GM18526 (cell line): ENCODE data around the gene RAB31.

Source experiments
- POLR2A ChIP-seq: IDR thresholded peaks from 3 replicates; pipeline ENCODE4 v1.6.1; 2011; ENCODE audit not compliant: insufficient read length; ENCODE audit errors: extremely low read depth

RAB31 gene

GRCh38 chr18:9716780-9717563 lies 8.9 kb downstream of the RAB31 start:
- TF ChIP-seq POLR2A: no peak

DNA sequence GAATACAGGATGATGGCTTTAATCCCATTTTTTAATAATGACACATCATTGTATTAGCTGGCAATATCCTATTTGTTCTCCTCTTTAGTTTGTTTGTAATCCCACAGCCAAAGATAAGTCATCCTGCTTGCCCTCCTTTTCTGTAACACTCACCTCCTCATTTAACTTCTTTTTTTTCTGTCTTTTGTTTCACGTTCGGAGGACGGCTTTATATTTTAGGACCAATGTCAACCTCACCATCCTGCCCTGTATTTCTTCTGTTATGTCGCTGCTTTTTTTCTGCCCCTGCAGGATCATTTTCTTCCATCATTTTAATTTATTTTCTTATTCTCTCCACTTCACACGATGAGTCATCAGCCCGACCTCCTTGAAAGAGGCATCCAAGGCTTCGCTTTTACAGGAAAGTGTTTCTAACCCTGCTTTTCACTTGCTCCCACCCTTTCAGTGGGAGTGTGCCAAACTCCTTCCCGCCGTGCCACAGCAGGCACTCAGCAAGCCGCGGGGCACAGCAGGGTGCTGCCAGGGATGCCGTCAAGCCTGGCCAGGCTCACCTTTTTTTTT lies 11.4 kb downstream of the RAB31 start:
- no peak for TF ChIP-seq POLR2A

DNA sequence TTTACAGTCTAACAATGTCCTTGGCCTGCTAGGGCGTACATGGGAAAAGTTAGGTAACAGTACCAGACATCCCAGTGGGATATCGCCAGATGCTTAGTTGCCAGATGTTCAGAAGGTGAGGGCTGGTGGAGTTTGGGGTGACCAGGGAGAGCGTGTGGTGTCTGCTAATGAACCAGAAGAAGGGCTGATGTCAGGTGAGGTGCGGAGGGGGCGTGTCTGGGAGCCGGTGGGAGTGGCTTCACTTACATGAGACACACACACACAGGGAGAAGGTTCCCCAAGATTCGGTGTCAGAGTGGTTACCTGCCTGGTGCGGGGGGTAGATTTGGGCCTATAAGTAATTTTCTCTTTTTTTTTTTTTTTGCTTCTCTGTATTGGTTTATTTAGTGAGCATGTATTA lies 12.2 kb downstream of the RAB31 start:
- TF ChIP-seq POLR2A: no peak

DNA sequence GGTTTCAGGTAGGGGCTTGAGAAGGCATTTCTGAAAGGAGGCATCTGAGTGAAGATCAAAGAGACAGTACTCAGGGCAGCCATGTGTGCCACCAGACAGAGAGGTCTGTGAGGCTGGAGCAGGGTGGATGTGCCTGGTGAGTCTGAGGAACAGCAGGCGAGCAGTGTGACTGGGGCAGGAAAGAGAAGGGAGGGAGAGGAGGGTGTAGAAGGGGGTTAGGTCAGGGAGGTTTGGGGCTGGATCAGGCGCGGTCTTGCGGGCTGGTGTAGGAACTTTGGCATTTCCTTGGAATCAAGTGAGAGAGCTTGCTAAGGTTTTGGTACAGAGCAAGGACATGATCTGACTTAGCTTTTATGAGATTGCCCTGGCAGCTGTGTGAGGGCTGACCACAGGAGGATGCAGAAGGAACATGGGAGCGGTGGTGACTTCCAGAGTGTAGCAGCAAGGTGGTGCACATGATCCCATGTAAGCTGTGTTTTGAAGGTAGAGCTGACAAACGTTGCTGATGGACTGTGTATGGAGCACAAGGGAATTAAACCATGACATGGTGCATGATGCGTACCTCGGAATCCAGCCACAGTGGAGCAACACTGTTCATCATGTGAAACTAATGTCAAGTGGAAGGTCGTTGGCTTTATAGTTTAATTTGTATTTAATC lies 13.9 kb downstream of the RAB31 start:
- TF ChIP-seq POLR2A: no peak

- no peak for TF ChIP-seq POLR2A
Observed at GRCh38 chr18:9722691-9723090, 14.6 kb downstream of the RAB31 start.

DNA sequence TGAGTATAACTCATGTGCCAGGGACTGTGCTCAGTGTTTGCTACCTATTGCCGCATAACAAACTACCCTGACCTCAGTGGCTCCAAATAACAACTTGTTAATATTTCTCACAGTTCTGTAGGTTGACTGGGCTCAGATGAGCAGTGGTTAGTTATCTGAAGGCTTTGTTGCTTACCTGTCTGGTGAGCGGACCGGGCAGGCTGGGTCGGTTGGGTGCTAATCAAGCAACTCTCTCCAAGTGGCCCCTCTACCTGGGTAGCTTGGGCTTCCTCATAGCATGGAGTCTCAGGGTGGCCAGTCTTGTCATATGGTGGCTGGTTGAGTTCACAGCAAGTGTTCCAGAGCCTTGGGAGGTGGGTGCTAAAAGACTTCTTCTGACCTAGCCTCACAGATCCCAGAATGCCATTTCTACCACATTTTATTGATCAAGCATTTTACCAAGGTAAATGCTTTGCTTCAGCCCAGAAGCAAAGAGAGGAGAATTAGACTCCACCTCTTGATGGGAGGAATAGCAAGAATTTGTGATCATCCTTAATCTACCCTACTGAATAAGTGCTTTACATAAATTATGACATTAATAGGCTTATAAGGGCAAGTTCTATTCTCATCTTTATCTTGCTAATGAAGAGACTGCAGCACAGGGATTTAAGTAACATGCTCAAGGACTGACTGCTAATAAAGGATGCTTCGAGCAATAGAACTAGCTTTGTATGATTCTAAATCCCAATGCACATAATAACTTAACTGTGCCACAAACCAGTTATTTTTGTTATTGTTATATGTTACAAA lies 16.9 kb downstream of the RAB31 start:
- TF ChIP-seq POLR2A: no peak

DNA sequence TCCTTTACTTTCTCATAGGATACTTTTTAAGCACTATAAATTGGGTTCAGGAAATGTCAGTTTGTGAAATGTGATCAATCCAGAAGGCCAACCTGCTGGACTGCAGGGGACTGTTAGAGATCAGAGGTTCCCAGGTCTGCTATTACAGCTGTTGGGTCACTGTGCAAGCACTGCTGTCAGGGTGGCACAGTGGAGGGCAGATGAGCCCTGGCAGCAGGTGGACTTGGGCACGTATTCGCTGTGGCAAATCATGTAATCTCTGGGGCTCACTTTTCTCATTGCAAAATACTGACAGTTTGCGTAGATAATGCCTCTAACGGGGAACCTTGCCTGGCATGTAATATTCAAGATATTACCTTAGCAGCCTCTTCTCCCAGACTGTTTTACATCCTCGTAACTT lies 18.1 kb downstream of the RAB31 start:
- TF ChIP-seq POLR2A: no peak

- TF ChIP-seq POLR2A: no peak
Observed at GRCh38 chr18:9726936-9727335, 18.8 kb downstream of the RAB31 start.

DNA sequence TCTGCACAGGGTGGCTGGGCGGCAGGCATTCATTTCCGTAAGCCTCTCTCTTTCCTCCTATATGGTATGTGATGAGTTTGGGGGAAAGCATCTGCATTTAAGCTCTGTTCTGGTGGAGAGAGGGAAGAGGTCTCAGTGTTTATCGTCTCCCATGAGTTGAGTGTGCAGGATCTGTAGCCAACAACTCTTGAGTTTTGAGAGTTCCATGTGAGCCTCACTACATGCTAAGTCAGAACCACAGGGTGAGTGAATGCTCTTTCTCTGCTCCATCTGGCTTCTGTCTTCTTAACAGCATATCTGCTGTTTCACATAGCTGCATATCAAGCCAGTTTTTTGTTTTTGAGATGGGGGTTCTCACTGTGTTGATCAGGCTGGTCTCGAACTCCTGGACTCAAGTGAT lies 22.7 kb downstream of the RAB31 start:
- TF ChIP-seq POLR2A: no peak

GRCh38 chr18:9731380-9731779 lies 23.3 kb downstream of the RAB31 start:
- no peak for TF ChIP-seq POLR2A

DNA sequence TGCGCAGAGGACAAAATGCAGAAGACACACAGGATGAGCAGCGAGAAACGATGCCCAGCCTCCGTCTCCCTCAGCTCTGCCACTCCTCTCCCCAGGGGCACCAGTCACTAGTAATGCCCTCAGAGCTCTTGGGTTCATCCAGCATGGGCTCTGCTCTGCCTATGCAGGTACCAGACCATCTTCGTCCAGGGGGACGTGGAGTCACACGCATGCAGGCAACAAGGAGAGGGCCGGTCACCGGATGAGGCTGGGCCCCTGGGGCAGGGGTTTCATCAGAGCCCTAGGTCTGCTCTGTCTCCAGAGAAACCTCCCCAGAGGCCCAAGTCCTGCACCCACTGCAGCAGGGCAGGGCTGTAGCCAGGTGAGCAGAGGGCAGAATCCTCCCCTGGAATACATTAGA lies 23.9 kb downstream of the RAB31 start:
- no peak for TF ChIP-seq POLR2A

DNA sequence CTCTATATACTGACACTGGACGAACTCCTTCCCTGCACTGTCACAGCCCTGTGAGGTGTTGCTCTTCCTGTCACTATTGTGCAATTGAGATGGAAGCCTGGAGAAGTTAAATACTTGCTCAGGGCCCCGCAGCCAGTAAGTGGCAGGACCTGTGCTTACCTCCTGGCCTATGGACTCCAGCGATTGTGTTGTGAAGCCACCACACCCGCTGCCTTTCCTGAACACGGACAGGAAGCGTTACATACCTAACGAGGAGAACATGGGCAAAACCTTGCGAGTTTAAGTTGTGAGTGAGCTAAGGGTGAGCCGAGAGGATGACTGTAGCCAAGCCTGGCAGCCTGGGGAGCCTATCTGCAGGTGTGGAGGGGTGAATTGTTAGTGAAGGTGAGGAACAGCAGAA lies 26.1 kb downstream of the RAB31 start:
- no peak for TF ChIP-seq POLR2A

DNA sequence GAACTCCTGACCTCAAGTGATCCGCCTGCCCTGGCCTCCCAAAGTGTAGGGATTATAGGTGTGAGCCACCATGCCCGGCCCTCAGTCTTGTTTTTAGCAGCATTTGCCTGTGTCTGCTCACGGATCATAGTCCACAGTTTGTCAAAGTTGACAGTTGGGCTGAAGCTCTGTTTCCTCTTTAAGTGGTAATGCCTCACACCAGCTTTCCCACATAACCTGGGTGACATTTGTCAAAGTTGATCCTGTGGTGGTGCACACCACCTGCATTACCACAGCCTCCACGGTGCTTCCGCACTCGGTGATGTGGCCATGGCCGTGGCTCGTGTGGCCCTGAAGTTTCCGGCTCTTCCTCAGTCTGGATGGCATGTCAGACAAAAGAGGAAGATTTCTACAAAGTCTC lies 27.1 kb downstream of the RAB31 start:
- no peak for TF ChIP-seq POLR2A

DNA sequence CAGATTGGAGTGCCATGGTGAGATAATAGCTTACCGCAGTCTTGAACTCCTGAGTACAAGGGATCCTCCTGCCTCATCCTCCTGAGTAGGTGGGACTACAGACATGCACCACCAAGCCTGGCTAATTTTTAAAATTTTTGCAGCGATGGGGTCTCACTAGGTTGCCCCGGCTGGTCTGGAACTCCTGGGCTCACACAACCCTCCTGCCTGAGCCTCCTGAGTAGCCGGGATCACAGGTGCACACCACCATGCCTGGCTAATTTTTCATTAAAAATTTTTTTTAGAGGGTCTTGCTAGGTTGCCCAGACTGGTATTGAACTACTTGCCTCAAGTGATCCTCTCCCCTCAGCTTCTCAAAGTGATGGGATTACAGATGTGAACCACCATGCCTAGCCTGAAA lies 27.8 kb downstream of the RAB31 start:
- no peak for TF ChIP-seq POLR2A

- TF ChIP-seq POLR2A: no peak
Observed at GRCh38 chr18:9736286-9736835, 28.3 kb downstream of the RAB31 start.
